ENCODE results near the gene CCDC127. TPM values are rescaled to one million over a fixed set of nuclear protein-coding genes. Genes with fewer than 3 reads are reported as not detected.

The CCDC127 gene
- polyA plus RNA-seq, 3 donors, result 1.7 to 4.3 (median 2.4) TPM

DNA sequence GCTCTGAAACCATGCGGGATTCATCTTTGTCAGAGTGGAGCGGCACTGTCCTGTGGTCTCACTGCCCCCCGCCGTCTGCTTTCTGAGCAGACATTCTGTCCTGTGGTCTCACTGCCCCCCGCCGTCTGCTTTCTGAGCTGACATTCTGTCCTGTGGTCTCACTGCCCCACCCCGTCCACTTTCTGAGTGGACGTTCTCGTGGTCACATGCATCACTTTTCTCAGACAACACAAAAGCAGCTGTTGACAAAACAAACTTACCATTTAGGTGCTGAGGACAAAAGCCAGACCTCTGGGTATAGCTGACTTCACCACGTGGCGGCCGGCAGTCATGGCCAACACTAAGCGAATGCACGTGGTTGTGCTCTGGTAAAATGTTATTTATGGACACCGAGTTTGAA, 23.9 kb downstream of the CCDC127 start:
- H3K27ac ChIP-seq (ENCODE audit: low read depth, low read length), result no peak overlapping the region

GRCh38 chr5:192970-193831, 24.8 kb downstream of the CCDC127 start:
- WGBS, 3 donors, result 87 to 90% (median 90%) methylated on average over 14 to 17 of the region's 17 CpGs
- H3K27ac ChIP-seq (ENCODE audit: low read depth, low read length), result no peak overlapping the region

More for the DNA sequence above, 23.9 kb downstream of the CCDC127 start:
- WGBS, 3 donors, result 87 to 89% (median 88%) methylated on average over 15 of the region's 15 CpGs

GRCh38 chr5:192691-192969, 25.3 kb downstream of the CCDC127 start:
- 77 to 83% (median 82%) methylated on average over 9 of the region's 9 CpGs for WGBS, 3 donors
- no peak overlapping the region for H3K27ac ChIP-seq (ENCODE audit: low read depth, low read length)

GRCh38 chr5:191949-192690, 25.8 kb downstream of the CCDC127 start:
- WGBS, 3 donors, result 85 to 87% (median 85%) methylated on average over 34 to 46 of the region's 46 CpGs
- no peak overlapping the region for H3K27ac ChIP-seq (ENCODE audit: low read depth, low read length)

DNA sequence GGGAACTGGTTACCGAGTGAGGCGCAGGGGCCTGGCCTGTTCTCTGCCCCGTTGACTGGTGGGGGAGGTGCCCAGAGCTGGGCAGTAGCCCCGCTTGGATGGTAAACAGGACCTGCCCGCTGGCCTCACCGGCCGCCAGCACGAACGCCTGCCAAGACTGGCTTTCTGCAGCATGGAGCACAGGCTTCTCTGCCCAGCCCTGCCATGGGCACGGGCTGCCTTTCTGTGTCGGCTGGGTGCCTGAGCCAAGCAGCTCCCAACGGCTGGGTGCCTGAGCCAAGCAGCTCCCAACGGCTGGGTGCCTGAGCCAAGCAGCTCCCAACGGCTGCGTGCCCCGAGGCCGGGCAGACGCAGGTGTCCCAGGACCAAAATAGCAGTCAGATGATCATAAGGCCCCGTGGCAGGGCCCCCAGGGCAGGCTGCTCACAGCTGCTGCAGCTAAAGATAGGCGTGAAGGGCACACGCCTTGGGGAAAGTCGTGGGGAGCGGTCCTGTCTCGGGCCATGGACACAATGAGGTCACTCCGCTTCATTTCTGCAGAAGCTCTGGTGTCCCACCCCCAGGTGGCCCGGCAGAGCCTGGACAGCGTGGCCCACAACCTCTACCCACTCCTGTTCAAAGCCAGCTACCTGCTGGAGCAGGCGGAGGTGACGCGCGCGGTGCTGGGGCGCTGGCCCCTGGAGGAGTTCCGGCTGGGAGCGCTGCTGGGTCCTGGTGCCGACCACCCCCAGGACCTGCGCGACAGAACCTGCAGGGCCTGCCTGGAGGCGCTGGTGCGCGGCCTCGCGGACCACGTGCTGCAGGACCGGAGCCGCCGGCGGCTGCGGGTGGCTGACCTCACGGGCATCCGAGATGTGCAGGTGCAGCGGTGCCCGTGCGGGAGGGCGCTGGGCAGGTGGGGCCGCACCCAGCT, 26.7 kb downstream of the CCDC127 start, which contains the start of gene LRRC14B:
LRRC14B (plus strand) TSS at position 460 of the 913 bp plus-strand sequence; CDS start at position 504, 44 bp downstream.
- WGBS, 3 donors, result 16 to 19% (median 16%) methylated on average over 48 to 56 of the region's 56 CpGs
- H3K27ac ChIP-seq (ENCODE audit: low read depth, low read length), result no peak within 1 kb of the TSS

- no peak overlapping the region for H3K27ac ChIP-seq (ENCODE audit: low read depth, low read length)
- WGBS, 3 donors, result 57 to 62% (median 62%) methylated on average over 16 of the region's 16 CpGs
Observed at GRCh38 chr5:190366-191035, 27.5 kb downstream of the CCDC127 start.

- no peak overlapping the region for H3K27ac ChIP-seq (ENCODE audit: low read depth, low read length)
- 73 to 79% (median 74%) methylated on average over 11 of the region's 11 CpGs for WGBS, 3 donors
Observed at GRCh38 chr5:189976-190365, 28.0 kb downstream of the CCDC127 start.

- H3K27ac ChIP-seq (ENCODE audit: low read depth, low read length), result no peak overlapping the region
- WGBS, 3 donors, result 78 to 91% (median 89%) methylated on average over 9 to 10 of the region's 10 CpGs
Observed at GRCh38 chr5:189486-189885, 28.5 kb downstream of the CCDC127 start.

- 34 to 42% (median 34%) methylated on average over 37 of the region's 37 CpGs for WGBS, 3 donors
- H3K27ac ChIP-seq (ENCODE audit: low read depth, low read length), result no peak overlapping the region
Observed at GRCh38 chr5:188488-189481, 29.2 kb downstream of the CCDC127 start.

DNA sequence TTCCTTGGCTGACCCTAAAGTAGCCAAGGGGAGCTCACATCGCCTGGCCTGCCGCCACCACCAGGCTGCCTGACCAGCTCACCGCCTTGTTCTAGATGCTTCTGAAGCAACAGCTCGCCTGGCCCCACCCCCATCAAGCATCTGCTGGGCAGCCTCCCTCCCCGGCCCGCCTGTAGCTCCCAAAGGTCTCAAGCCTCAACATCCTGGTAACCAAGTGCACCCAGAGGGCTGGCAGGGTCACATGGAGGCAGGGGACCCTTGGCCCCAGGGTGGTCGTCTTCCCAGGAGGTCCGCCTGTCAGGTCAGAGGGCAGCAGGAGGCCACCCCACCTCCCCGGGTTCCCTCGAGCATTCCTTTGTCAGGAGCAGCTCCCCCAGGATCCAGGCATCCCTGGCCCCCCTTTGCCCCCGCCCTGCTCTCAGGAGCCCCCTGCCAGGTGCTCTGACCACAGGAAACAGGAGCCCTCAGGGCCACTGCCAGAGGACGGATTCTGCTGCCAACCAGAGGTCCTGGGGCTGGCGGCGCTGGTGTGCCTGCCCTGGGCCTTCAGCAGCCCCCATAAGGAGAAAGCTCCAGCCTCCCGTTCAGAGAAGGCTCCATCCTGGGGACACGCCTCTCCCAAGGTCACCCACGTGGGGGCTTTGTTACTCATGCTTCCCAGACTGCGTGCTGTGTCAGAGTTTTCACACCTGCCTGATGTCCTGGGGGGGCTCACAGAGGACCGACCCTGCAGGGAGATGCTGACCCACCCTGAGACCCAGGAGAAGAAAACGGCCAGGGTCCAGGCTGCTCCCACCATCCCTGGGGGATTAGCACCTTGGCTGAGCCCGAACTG, 30.1 kb downstream of the CCDC127 start:
- WGBS, 3 donors, result 51 to 60% (median 55%) methylated on average over 21 of the region's 21 CpGs
- H3K27ac ChIP-seq (ENCODE audit: low read depth, low read length), result no peak overlapping the region

GRCh38 chr5:187042-187431, 30.9 kb downstream of the CCDC127 start:
- no peak overlapping the region for H3K27ac ChIP-seq (ENCODE audit: low read depth, low read length)
- WGBS, 3 donors, result 79 to 85% (median 83%) methylated on average over 13 of the region's 13 CpGs

DNA sequence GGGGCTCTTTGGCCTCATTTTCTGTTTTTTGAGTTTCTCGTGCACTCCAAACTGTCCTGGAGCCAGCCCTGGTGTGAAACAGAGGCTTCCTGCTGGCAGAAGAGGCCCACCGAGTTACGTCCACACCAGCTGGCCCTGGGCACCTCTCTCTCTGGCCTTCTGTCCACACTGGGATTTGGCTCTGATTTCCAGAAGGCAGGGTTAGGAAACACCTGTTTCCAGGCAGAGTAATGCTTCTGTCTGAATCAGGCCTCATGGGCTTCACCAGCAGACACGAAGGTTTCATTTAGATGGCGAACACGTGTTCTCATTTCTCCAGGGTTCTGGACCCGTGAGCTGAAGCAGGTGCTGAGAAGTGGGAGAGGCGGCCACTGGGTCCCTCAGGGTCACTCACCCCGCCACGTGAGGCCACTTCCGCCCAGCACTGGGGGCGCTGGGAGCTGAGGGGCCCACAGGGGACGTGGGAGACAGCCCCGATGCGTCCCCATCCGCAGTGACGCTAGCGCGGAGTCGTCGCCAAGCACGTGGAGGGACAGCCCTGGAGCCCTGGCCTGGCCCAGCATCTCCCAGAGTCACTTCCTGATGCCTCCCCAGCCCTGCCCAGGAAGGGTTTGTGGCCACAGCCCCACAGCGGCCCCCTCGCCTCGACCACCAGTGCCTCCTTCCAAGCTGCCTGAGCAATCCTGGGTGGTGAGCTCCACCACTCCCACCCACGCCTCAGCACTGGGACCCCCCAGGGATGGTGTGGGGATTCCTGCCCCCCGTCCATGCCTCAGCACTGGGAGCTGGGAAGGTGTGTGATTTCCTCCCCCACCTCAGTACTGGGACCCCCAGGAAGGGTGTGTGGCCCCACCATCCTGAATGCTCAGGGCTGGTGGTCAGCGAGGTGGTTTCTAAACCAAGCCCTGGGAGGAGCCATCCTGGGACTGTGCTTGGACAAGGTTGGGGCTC, 31.6 kb downstream of the CCDC127 start:
- H3K27ac ChIP-seq (ENCODE audit: low read depth, low read length), result no peak overlapping the region
- 60 to 77% (median 75%) methylated on average over 25 to 28 of the region's 28 CpGs for WGBS, 3 donors

DNA sequence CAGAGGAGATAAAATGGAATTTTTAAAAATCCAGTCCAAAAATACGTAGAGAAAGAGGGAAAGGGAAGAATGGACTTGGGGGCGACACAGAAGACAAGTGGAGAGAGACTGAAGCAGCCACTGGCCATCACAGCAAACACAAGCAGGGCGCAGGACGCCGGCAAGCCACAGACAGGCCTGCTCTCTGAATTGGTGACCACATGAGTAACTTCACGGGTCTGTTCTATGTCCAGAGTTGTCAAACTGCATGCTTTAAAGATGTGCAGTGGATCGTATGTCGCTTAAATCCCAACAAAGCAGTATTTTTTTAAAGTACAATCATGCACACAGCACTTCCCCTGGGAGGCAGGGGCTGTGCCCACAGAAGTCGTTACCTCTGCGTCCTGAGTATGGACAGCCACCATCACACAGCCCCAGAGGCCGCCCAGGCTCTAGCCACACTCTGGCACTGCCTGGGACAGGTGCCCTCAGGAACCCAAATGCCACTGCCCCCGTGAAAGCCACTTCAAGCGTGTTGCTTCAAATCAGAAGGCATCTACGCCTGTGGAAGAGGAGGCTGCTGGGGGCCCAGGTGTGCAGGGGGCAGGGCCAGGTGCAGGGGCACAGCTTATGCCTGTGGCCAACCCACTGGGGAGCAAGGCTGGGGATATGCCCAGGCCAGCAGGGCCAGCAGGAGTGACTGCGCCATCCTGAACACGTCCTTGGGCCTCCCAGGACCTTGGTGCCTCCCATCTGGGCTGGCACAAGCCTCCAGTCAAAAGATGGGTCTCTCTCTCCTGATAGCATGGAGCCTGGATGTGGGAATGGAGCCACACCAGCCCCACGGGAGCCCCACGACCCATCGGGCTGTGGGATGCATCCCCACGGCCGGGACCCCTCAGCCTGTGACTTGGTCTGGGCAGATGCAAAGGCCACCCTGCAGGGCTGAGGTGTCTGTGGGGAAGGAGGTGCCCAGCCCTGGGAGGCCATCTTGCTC, 32.6 kb downstream of the CCDC127 start:
- WGBS, 3 donors, result 77 to 82% (median 80%) methylated on average over 21 of the region's 21 CpGs
- no peak overlapping the region for H3K27ac ChIP-seq (ENCODE audit: low read depth, low read length)

GRCh38 chr5:184471-184870, 33.5 kb downstream of the CCDC127 start:
- H3K27ac ChIP-seq (ENCODE audit: low read depth, low read length), result no peak overlapping the region
- 73 to 81% (median 81%) methylated on average over 7 of the region's 7 CpGs for WGBS, 3 donors
